HG03571 (cell line): Measurements from ENCODE around the gene CABLES1.
"Not testable (repeated sequence)": the region's sequence is repeated elsewhere in the genome, so short reads cannot be mapped to it uniquely, and the experiment has no call there.

Experiments
- ATAC-seq: cut with Tn5 transposase; IDR thresholded peaks from one replicate; pipeline ENCODE4 v1.9.1; 2021; ENCODE audit not compliant: unreplicated experiment

CABLES1 gene

DNA sequence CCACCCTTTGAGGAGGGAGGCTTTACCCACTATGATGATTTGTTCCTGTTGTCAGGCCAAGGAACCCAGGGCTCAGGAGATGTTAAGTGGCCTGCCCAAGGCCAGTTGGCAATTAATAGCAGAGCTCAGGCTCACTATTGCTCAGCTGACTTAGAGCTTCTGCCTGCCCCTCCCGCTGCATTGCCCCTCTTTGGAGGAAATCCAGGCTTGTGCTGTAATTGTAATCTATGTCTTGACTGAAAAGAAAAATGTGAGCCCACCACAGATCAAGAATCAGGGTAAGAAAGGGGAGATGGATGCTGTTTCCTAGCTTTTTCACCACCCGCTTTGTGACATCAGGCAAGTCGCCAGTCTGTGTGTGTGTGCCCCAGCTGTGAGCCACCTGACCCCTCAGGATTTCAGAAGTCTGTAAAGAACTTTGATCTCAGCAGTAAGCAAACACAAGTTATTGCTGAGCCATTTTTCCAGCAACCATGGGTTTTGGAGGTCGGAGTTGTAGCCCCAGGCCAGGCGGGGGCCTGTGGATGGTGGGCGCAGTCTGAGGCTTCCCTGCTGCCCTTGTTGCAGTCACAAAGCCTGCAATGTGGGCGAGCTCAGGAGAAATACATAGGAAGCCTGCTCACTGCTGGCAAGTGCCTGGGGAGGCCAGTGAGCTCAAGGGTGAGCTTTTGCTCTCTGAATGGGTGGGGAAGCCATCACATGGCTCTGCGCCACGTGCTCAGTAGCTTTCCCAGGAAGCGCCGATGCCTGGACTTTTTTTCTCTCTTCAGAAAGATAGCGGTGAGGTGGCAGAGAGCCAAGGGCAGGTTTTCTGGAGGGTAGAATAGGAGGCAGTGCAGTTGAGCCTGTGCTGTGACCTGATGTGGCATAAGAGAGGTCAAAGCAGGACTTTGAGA is 6.1 kb downstream of the CABLES1 start:
- ATAC-seq: no peak

GRCh38 chr18:23142251-23142929 is 7.1 kb downstream of the CABLES1 start:
- ATAC-seq: no peak

DNA sequence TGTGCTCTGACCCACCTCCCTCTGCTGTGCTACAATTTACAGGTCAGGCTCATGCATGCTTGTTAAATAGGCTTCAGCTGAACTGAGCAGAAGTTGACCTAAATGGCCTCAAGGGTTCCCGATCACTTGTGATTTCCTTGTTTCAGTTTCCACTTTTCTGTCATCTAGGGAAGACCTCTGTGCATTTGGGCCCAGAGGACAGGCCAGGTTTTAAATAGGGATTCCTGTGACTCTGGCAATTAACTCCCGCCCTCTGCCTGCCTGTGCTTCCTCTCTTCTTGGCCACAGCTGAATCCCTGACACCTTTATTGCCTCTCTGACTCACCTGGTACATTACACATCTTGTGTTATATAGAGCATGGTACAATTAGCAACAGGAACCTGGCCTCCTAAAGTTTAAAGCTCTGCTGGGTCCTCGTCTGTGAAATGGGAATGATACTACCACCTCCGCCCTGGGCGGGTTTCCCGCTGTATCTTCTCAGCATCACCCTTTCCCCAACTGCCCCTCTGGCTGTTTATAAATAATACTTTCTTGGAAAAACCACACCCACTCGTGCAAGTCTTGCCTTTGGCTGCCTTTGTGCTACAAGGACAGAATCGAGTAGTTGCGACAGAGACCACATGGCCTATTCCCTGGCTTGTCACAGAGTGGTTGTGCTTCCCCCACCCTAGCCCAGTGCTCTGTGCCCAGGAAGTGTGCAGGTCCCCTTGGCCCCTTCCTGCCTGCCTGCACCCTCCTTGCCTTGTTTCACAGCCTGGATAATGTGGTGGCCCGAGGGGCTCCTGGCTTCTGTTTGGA is 7.9 kb downstream of the CABLES1 start:
- no peak for ATAC-seq

GRCh38 chr18:23143815-23144261 is 8.6 kb downstream of the CABLES1 start:
- ATAC-seq: no peak

DNA sequence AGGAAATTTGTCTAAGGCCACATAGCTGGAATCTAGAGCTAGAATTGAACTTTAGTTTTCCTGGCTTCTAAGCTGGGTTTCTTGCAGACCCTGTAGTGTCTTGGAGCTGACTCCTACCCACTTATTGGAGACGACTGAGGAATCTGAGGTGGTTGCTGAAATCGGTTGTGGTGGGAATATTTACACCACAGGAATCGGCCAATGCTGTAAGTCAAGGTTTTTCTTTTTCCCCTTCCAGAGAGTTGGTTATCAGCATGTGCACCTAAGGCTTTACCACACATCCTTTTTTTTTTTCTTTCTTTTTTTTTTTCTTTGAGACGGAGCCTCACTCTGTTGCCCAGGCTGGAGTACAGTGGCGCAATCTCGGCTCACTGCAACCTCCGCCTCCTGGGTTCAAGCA is 9.4 kb downstream of the CABLES1 start:
- ATAC-seq: no peak

DNA sequence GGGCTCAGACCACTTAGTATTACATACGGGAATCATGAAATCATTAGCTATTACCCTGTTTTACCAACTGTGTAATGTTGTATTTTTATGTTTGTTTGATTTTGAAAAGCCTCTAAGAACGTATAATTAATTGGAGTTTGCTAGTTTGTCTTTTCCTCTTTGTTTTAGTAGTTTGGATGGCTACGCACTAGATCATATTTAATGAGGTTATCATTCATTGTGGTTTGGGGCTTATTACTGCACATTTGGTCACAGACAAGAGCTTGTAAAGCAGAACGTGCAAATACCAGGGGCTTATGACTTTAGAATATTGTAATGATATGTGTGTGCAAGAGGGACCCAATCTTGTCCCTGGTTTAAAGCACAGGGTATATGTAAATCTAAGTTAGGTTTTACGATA is 10.3 kb downstream of the CABLES1 start:
- no peak for ATAC-seq

- no peak for ATAC-seq
Observed at GRCh38 chr18:23146861-23147469, 11.7 kb downstream of the CABLES1 start.

DNA sequence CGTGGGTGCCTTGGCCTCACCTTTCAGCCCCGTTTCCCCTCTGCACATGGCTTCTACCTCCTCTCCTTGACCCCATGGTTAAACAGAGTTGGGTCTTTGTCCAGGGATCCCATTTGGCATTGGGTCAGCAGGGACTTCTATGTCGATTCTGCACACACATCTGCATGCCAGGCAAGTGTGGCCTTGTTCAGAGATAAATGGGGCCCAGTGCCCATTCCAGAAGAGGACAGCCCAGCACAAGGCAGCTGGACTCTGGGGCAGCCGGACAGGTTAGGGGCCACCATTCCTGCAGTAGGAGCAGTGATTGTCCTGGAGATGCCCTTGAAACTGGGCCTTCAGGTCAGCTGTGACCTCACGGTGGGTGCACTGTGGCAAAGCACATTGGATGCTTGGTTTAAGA is 13.1 kb downstream of the CABLES1 start:
- no peak for ATAC-seq

GRCh38 chr18:23149570-23149969 is 14.3 kb downstream of the CABLES1 start:
- ATAC-seq: no peak

GRCh38 chr18:23151414-23152099 is 16.3 kb downstream of the CABLES1 start:
- ATAC-seq: no peak

DNA sequence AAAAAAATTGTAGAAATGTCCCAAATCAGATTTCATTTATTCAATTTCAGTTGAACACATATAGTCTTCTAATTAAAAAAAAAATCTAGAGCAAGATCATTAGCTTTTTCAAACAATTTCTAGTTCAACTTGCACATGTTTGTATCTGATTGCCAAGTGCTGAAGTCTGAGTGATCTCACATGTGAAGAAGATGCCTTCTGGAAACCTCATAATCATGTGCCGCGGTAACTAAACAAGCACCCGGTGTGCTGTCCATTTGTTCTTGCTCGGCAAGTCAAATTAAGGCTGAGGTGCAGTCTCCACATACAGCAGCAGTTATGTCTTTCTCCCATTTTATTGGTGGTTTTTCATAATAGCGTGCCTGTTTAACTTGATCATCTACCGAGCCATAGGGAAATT is 18.7 kb downstream of the CABLES1 start:
- ATAC-seq: no peak

GRCh38 chr18:23154823-23155500 is 19.7 kb downstream of the CABLES1 start:
- ATAC-seq: no peak

DNA sequence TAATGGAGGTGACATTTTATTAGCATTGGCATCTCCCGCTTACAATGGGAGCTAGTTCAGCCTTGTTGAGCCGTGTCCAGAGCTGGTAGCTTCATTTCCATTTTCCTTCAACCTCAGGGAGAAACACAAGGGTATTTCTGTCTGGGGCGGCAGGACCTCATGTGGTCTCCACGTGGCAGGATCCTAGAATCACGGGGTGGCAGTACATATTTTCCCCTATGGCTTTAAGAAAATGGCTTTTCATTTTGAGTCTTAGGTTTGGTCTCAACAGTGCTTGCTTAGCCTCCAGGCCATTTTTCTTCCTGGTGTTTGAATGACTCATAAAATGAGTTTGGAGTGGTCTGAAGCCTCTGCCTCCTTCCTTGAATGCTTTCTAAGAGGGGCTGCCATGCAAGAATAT is 20.3 kb downstream of the CABLES1 start:
- no peak for ATAC-seq

DNA sequence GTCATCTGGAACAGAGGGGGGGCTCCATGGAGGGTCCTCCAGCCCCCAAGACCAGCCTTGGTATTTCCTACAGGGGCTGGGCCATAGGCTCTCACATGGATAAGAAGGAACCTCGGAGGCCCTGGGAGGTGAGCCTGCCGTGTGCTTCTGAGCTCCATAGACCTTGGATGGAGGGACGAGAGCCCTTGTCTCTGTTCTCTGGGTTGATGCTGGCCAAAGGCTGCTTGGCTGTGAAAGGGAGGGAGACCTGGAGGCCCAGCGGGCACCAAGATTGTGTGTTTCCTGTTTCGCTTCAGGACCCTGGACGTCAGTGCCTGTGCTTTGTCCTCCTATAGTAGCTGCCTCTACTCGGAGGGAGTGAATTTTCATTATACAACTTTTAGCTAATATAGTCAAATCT is 20.8 kb downstream of the CABLES1 start:
- ATAC-seq: no peak

- ATAC-seq: no peak
Observed at GRCh38 chr18:23158058-23158457, 22.8 kb downstream of the CABLES1 start.

DNA sequence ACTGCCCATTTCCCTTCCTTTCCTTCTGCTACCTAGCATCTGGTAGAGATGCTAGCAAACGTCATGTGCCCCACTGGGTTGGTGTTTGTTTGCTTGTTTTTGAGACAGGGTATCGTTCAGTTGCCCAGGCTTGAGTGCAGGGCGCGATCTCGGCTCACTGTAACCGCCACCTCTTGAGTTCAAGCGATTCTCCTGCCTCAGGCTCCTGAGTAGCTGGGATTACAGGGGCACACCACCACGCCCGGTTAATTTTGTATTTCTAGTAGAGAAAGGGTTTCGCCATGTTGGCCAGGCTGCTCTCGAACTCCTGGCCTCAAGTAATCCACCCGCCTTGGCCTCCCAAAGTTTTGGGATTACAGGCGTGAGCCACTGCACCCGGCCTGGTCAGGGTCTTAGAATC is 23.6 kb downstream of the CABLES1 start:
- ATAC-seq: not testable (repeated sequence)

GRCh38 chr18:23159344-23159743 is 24.1 kb downstream of the CABLES1 start:
- ATAC-seq: no peak

GRCh38 chr18:23162473-23162872 is 27.2 kb downstream of the CABLES1 start:
- ATAC-seq: no peak

- no peak for ATAC-seq
Observed at GRCh38 chr18:23163786-23164533, 28.7 kb downstream of the CABLES1 start.
